Metanephros (tissue), 1 donor: ENCODE results near the gene ZNF140. TPM values are rescaled to one million over a fixed set of nuclear protein-coding genes. Genes with fewer than 3 reads are reported as not detected.

Source experiments
- total RNA-seq: library from RNA; depleted of rRNA; stranded (reverse); fragments of >200 nt; gene quantifications from one replicate; pipeline ENCODE4 v1.2.3, GENCODE V29; 2014

Gene ZNF140
- 23.3 TPM for total RNA-seq

DNA sequence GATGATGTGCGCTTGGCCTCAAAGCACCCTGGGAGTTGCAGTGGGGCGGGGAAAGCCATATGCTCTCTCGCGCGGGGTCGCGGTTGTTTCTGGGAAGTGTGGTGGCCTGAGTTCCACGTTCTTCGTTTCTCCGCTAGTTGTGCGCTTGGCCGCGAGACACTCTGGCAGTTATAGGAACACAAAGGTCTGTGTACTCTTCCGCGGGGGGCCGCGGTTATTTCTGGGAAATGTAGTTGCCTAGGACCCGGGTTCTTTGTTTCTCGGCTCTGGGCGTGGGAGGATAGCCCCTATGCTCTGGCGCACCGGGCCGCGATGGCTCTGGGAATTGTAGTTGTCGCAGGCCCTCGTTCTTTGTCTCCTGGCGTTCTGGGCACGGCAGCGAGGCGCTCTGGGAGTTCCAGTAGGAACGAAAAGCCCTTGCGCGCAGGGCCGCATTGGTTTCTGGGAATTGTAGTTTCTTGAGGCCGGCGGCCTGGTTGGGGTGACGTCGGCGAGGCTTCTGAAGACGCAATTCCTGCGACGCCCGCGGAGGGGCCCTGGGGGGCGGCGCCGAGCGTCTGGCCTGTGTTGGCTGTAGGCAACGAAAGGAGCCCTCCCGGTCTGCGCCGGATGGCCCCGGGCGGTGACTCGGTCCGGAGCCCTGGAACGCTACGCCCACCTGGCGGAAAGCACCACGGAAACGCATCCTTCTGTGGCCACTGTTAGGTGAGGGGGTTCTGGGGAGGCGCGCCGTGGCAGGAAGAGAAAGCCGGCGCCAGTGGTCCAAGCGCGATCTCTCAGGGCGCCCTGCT is at the start of gene ZNF140:
TSS of gene ZNF140 (plus strand) at position 556 of the 791 bp plus-strand sequence. CDS start 398 bp downstream, outside the sequence.

DNA sequence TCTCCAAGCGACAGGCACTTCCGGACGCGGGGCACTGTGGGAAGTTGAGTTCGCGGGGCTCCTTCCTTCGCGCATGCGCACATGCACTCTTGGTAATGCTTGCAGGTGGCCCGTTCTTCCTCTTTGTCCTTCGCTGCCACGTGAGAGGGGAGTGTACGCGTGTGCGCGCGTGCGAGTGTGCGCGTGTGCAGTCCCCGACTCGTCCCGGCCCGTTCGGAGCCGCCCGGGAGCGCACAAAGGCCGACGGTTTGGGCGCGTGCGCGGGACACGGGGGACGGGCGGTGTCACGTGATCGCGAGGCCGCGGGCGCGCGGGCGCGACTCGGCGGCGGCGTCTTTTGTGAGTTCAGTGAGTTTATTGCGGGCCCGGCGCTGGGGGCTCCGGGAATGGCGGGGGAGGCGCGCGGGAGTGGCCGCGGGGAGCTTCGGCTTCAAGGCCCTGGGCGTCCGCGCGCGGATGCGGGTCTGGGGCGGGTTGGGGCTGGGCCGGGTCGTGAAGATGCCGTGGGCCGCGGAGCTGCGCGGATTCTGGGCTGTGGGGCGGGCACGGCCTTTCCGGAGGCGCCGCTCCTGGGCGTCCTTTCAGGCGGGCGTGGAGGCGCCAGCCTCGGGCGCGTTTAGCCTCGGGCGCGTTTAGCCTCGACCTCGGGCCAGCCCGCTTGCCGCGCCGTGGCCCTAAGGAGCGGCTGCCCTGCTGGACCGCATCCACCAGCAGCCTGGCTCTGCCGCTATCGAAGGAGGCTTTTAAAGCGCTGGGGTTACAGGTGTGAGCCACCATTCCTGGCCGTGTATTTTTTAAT is 43.3 kb upstream of the ZNF140 start, which contains the start of gene ZNF84:
TSS of gene ZNF84 (plus strand) at position 303 of the 799 bp plus-strand sequence. CDS start 3,959 bp downstream, outside the sequence.

DNA sequence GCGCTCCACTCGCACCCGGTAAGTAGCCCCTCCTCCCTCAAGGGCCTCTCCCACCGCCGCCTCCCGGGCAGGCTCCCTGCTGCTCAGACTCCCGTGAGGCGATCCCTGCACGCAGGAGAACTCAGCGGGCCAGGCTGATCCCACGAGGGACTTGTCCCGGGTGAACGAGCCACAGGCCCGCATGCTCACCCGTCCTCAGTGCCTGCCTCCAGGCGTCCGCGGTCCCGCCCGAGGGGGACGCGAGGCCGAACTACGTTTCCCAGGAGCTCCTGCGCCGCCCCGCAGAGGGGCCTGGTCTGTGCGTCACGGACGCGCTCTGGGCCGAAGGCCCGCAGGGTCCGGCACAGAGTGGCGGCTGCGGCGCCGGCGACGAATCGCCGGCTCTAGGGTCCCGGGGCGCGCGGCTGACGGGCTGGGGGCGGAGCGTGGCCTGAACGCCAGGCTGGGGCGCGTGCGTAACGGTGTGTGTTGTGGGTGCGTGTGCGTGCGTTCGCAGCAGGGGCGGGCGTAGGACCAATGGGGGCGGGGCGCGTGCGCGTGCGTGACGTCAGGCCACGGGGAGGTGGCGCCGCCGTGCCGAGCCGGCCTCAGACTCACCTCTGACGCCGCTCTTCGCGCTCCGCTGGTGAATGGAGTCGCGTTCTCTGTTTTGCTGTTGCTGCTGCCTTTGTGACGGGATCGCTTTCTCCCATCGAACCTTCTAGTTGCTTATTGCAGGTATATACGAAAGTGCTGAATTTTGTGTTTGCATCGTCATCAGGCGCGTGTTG is 49.5 kb downstream of the ZNF140 start, which contains the start of the genes ZNF10 and ZNF891:
TSS of gene ZNF10 (plus strand) at position 590 of the 770 bp plus-strand sequence. CDS start 13,866 bp downstream, outside the sequence.
TSS of gene ZNF891 (minus strand) at position 237 of the 770 bp plus-strand sequence. CDS start 8,356 bp downstream, outside the sequence.

Other genes with a start within 250 kb of the ZNF140 start
- 29.7 TPM for gene CHFR, start 193.3 kb upstream of the ZNF140 start, total RNA-seq
- gene ZNF605, start 124.6 kb upstream of the ZNF140 start, total RNA-seq: 18.9 TPM
- 24.6 TPM for gene ZNF26, start 94.6 kb upstream of the ZNF140 start, total RNA-seq
- gene ZNF84, start 43.4 kb upstream of the ZNF140 start, total RNA-seq: 55.1 TPM
- gene ZNF891, start 49.4 kb downstream of the ZNF140 start, total RNA-seq: 4.4 TPM
- gene ZNF10, start 49.7 kb downstream of the ZNF140 start, total RNA-seq: 31.8 TPM
- 53.6 TPM for gene ZNF268, start 100.6 kb downstream of the ZNF140 start, total RNA-seq
- gene ANHX, start 155.0 kb downstream of the ZNF140 start, total RNA-seq: not detected